ENCODE data around the gene RASA4B. TPM values are rescaled to one million over a fixed set of nuclear protein-coding genes. Genes with fewer than 3 reads are reported as not detected.

The RASA4B gene
- total RNA-seq, 1 donor from 2014 or later = 16.2 TPM

Other genes with a start within 250 kb of the RASA4B start
- gene SH2B2, start 230.9 kb downstream of the RASA4B start, total RNA-seq = 0.30 and 0.45 TPM in 2 replicates
- not detected in 2 replicates for gene SPDYE6, start 161.3 kb downstream of the RASA4B start, total RNA-seq
- gene PRKRIP1, start 121.4 kb downstream of the RASA4B start, total RNA-seq = 23.2 and 27.5 TPM in 2 replicates
- 61.1 and 66.0 TPM in 2 replicates for gene ORAI2, start 84.2 kb downstream of the RASA4B start, total RNA-seq
- gene ALKBH4, start 52.9 kb downstream of the RASA4B start, total RNA-seq = 10.2 and 10.5 TPM in 2 replicates
- 21.5 and 23.3 TPM in 2 replicates for gene LRWD1, start 52.8 kb downstream of the RASA4B start, total RNA-seq
- 51.7 and 53.4 TPM in 2 replicates for gene POLR2J, start 38.9 kb downstream of the RASA4B start, total RNA-seq
- 20.6 and 25.0 TPM in 2 replicates for gene UPK3BL2, start 25.9 kb upstream of the RASA4B start, total RNA-seq
- not detected in 2 replicates for gene SPDYE2, start 33.4 kb upstream of the RASA4B start, total RNA-seq
- 54.6 and 58.9 TPM in 2 replicates for gene POLR2J3, start 54.8 kb upstream of the RASA4B start, total RNA-seq
- gene RASA4, start 99.0 kb upstream of the RASA4B start, total RNA-seq = 39.4 and 40.5 TPM in 2 replicates
- 16.6 and 25.2 TPM in 2 replicates for gene UPK3BL1, start 125.0 kb upstream of the RASA4B start, total RNA-seq
- not detected in 2 replicates for gene SPDYE2B, start 132.5 kb upstream of the RASA4B start, total RNA-seq
- gene POLR2J2, start 153.9 kb upstream of the RASA4B start, total RNA-seq = 19.0 and 20.8 TPM in 2 replicates
- gene FAM185A, start 231.2 kb upstream of the RASA4B start, total RNA-seq = 8.2 and 8.3 TPM in 2 replicates